GM23338 (cell line): ENCODE results near the gene DNAI1.

Source experiments
- CREB1 ChIP-seq: fragments of 250-450 bp; sonication (Bioruptor Pico); IDR thresholded peaks from 2 replicates; pipeline ENCODE4 v1.5.0; 2020; ENCODE audit warnings: low read depth, mild to moderate bottlenecking, moderate library complexity
- CTCF ChIP-seq, 2 experiments: fragments of 200-600 bp in 1 of 2; sonication (generic) in 1 of 2; conservative IDR thresholded peaks; 2 replicates each; pipeline versions ENCODE4 v1.5.1 to v1.6.1; 2016 to 2017; ENCODE audit warnings: antibody characterized with exemption in 2 of 2, low read depth in 2 of 2, mild to moderate bottlenecking in 2 of 2, moderate library complexity in 1 of 2
- ETS1 ChIP-seq: IDR thresholded peaks from 2 replicates; pipeline ENCODE4 v1.6.1; 2016; ENCODE audit warnings: antibody characterized with exemption
- EZH2 ChIP-seq: fragments of 200-600 bp; sonication (generic); IDR thresholded peaks from one replicate; pipeline ENCODE4 v1.8.0; 2017; ENCODE audit warnings: antibody characterized with exemption, mild to moderate bottlenecking, low read depth; ENCODE audit not compliant: unreplicated experiment
- EZH2phosphoT487 ChIP-seq: fragments of 200-600 bp; sonication (generic); IDR thresholded peaks from one replicate; pipeline ENCODE4 v1.8.1; 2018; ENCODE audit warnings: antibody characterized with exemption; ENCODE audit not compliant: unreplicated experiment
- NANOG ChIP-seq: IDR thresholded peaks from 2 replicates; pipeline ENCODE4 v1.6.1; 2016; ENCODE audit warnings: antibody characterized with exemption, borderline replicate concordance
- POLR2AphosphoS5 ChIP-seq: IDR thresholded peaks from 2 replicates; pipeline ENCODE4 v1.6.1; 2016; ENCODE audit warnings: antibody characterized with exemption, low read depth
- STAT1 ChIP-seq: IDR thresholded peaks from one replicate; pipeline ENCODE4 v1.6.1; 2016; ENCODE audit warnings: antibody characterized with exemption; ENCODE audit not compliant: unreplicated experiment
- ZNF114 ChIP-seq: fragments of 250-450 bp; sonication (Bioruptor Pico); IDR thresholded peaks from 2 replicates; pipeline ENCODE4 v1.5.0; 2020; ENCODE audit warnings: mild to moderate bottlenecking, moderate library complexity
- TF ChIP-seq, protein P1 (sequence below): IDR thresholded peaks from one replicate; pipeline ENCODE4 v1.6.1; 2018; ENCODE audit warnings: antibody characterized with exemption; ENCODE audit not compliant: unreplicated experiment

DNA sequence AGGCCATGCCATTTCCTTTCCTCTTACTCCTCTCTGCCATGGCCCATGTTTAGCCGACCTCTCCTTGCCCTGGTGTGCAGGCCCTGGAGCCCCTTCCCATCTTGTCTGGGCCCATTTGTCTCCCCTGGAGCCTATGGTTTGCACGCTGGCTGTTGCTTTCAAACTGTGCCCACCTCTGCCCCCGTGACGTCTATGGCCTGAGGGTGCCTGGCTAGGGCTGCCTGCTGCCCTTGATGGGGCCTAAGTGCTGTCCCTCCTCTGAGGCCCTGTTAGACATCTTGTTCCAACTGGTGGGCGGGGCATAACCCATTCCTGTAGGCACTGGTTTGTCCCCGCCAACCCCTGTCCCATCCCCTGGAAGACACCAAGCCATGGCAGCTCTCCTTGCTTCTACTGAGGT, 86.9 kb downstream of the DNAI1 start:
- no peak for TF ChIP-seq CTCF (conservative IDR thresholded peaks at IDR 0.05; ENCODE audit: low read depth in 2 of 2)
- no peak for TF ChIP-seq POLR2AphosphoS5
- TF ChIP-seq, protein P1, sequence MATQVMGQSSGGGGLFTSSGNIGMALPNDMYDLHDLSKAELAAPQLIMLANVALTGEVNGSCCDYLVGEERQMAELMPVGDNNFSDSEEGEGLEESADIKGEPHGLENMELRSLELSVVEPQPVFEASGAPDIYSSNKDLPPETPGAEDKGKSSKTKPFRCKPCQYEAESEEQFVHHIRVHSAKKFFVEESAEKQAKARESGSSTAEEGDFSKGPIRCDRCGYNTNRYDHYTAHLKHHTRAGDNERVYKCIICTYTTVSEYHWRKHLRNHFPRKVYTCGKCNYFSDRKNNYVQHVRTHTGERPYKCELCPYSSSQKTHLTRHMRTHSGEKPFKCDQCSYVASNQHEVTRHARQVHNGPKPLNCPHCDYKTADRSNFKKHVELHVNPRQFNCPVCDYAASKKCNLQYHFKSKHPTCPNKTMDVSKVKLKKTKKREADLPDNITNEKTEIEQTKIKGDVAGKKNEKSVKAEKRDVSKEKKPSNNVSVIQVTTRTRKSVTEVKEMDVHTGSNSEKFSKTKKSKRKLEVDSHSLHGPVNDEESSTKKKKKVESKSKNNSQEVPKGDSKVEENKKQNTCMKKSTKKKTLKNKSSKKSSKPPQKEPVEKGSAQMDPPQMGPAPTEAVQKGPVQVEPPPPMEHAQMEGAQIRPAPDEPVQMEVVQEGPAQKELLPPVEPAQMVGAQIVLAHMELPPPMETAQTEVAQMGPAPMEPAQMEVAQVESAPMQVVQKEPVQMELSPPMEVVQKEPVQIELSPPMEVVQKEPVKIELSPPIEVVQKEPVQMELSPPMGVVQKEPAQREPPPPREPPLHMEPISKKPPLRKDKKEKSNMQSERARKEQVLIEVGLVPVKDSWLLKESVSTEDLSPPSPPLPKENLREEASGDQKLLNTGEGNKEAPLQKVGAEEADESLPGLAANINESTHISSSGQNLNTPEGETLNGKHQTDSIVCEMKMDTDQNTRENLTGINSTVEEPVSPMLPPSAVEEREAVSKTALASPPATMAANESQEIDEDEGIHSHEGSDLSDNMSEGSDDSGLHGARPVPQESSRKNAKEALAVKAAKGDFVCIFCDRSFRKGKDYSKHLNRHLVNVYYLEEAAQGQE = no peak
- TF ChIP-seq EZH2phosphoT487 = no peak
- no peak for TF ChIP-seq EZH2
- TF ChIP-seq ETS1 = no peak
- no peak for TF ChIP-seq STAT1
- TF ChIP-seq CREB1 (CRISPR knock-in tag) = no peak
- no peak for TF ChIP-seq NANOG
- no peak for TF ChIP-seq ZNF114 (CRISPR knock-in tag)
